Retinal pigment epithelial cell (primary cell): Measurements from ENCODE around the gene GTF2A1L.
"Not testable (repeated sequence)": the region's sequence is repeated elsewhere in the genome, so short reads cannot be mapped to it uniquely, and the experiment has no call there.

Experiments
- DNase-seq: peaks from one replicate; pipeline ENCODE4 v3.0.0-alpha.2; 2010; ENCODE audit warnings: low read depth
- H3K4me3 ChIP-seq: 2 replicates; pipeline ENCODE4 v1.5.1; 2011; ENCODE audit warnings: mild to moderate bottlenecking, low read length, control low read depth, moderate library complexity
- CTCF ChIP-seq: conservative IDR thresholded peaks from 2 replicates; pipeline ENCODE4 v1.5.1; 2011; ENCODE audit warnings: low read depth, low read length, control low read depth, inconsistent platforms

The GTF2A1L gene

GRCh38 chr2:48605482-48606175, 12.0 kb upstream of the GTF2A1L start:
- no peak overlapping the region for H3K4me3 ChIP-seq
- TF ChIP-seq CTCF: no peak
- no peak for DNase-seq

GRCh38 chr2:48607307-48608014, 10.2 kb upstream of the GTF2A1L start:
- no peak for TF ChIP-seq CTCF
- DNase-seq: no peak
- no peak overlapping the region for H3K4me3 ChIP-seq

- no peak for DNase-seq
- TF ChIP-seq CTCF: no peak
- no peak overlapping the region for H3K4me3 ChIP-seq
These were observed 4.4 kb upstream of the GTF2A1L start for GRCh38 chr2:48613211-48613610.

- not testable (repeated sequence) for H3K4me3 ChIP-seq, DNase-seq
These were observed 3.1 kb upstream of the GTF2A1L start for GRCh38 chr2:48614581-48614980.

- no peak for TF ChIP-seq CTCF
- no peak for DNase-seq
- no peak overlapping the region for H3K4me3 ChIP-seq
These were observed 1.9 kb downstream of the GTF2A1L start for GRCh38 chr2:48619526-48619925.

- TF ChIP-seq CTCF: no peak
- DNase-seq: no peak
- H3K4me3 ChIP-seq: no peak overlapping the region
These were observed 2.9 kb downstream of the GTF2A1L start for GRCh38 chr2:48620604-48621003.

GRCh38 chr2:48622691-48623090, 5.0 kb downstream of the GTF2A1L start:
- not testable (repeated sequence) for DNase-seq, H3K4me3 ChIP-seq

GRCh38 chr2:48624696-48625095, 7.0 kb downstream of the GTF2A1L start:
- no peak overlapping the region for H3K4me3 ChIP-seq
- no peak for DNase-seq
- TF ChIP-seq CTCF: no peak
